Activated CD8-positive, alpha-beta memory T cell treated with anti-CD3 and anti-CD28 coated beads, Interleukin-2, amount 50 U/mL, for 1 hour (primary cell): ENCODE results near the gene TRHDE.

Experiments used
- DNase-seq: peaks from one replicate; pipeline ENCODE4 v3.0.0-alpha.2; 2020; ENCODE audit errors: extremely low read depth

TRHDE gene

DNA sequence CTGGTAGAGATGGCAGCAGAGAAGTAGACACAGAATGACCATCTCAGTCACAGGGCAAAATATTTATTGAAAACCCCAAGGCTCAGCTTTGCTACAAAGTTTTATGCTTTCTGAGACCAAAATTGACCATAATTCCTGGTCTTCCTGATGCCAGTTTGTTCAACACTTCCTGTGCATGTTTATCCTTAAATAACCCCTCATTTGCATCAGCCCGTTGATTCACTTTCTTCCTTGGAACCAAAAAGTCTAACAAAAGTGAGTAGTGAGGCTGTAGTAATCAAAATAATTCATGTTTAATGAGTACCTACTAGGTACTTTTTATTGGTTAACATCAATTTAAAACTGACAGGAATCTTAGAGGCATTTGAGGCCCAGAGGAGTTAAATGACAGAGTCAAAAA is 51.7 kb downstream of the TRHDE start:
- DNase-seq: no peak

DNA sequence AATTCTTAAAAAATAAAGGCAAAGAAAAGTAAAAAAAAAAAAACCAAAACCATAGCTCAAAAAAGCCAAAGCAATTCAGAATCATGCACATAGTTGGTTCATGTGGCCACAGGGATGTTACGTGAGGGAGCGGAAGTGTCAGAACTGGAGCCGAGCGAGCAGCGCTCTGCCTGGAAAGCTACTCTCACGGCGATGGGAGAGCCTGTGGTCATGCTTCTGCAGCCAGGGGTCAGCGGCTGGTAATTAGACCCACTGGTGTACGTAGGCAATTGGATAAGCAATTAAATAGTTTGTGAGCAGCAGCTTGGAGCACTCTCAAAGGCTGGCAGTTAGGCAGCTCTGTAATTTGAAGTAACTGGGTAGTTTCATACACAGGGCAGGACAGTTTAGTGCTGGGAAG is 58.1 kb downstream of the TRHDE start:
- no peak for DNase-seq

DNA sequence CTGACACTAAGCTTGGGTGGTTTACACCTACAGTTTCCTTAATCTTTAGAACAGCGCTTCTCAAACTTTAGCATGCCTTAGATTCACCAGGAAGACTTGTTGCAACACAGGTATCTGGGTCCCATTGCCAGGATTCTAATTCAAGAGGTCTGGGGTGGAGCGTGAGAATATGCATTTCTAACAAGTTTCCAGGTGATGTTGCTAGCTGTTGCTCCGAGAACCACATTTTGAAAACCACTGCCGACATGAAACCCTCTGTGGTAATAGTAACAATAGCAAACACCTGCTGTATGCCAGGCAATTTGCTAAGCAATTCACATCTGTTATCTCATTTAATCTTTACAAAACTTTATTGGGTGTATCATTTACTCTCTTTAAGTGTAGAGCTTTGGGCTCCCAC is 58.6 kb downstream of the TRHDE start:
- no peak for DNase-seq

DNA sequence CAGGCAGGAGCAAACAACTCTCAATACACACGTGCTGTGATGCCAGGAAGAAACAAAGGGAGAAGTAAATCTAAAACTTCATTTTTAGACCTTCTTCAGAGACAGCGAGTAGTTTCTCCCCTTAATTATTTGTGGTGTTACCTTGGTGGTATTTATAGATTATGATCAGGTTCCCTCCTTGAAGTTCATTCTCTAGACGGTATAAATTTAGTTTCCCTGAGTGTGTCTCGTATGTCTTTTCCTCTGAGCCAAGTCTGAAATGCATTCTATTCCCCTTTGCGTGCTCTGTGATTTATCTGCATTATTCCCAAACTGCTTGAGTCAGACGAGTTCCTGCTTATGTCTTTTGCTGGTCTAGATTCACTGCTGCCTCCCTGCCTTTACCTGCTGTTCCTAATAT is 65.2 kb downstream of the TRHDE start:
- no peak for DNase-seq

DNA sequence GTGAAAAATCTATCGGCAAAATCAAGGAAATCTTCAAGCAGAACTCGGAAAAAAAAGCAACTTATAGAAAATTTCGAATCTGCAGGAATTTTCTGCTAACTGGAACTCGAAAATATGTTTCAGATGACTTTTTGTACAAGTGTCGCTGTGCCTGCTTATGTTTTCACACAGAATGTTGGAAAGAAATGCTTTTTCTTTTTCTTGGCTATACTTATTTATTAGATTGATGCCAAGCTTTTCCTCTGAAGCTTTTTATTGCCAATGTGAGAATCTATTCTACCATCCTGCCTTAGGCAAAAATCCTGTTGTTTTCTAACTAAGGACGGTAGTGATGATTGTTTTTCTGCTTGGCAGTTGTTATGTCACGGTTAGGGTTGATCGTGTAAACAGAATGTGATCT is 65.8 kb downstream of the TRHDE start:
- no peak for DNase-seq

DNA sequence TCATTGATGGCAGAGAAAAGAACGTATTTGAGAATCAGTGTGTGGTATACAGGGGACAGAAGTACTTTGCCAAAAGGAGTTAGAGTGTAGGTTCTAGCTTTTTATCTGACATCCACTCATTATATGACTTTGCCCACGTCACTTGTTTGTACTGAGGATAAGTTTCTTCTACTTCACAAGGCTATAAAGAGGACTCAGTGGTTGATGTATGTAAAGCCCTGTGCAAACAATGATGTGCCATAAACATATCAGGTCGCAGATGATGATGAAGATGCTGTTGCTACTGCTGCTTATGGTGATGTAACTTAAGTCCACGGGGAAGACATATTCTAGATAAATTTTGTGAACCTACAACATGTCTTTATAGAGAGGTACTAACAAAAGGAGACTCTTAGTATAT is 66.3 kb downstream of the TRHDE start:
- no peak for DNase-seq

DNA sequence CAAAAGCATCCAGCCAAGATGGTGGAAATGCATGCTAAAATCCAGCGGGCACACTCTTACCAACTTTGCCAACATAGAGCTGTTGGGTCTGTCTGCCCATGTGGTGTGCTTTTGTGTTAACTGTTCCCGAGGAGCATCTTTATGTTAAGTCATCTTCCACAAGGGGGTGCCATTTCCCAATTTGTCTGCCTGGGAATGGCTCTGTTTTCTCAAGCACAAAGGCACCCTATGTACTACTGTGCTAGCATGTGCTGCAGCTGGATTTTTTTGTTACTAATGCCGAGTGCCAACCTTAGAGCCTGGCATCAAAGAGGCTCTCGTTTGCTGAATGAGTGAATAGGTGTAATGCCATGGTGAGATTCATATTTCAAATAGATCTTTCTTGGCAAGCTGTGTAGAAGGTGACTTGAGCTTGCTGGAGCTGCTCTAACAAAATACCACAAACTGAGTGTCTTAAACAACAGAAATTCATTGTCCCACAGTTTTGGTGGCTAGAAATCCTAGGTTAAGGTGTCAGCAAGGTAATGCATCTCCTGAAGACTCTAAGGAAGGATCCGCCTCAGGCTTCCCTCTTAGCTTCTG is 74.3 kb downstream of the TRHDE start:
- no peak for DNase-seq

DNA sequence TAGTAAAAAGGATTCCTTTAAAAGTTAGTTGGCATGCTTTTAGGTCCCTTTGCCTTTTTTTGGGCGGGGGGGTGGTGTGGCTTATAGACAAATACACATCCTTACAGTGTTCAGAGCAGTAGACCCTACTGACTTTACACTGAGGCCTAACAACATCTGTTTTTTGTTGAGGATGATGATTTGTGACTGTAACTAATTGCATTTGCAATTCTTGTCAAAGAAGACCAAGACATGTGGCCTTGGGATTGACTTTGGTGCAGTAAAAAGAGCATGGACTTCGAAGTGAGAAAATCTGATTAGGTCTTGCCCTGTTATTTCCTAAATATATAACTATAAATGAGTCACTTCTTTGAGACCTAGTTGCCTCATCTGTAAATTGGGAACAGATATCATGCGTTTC is 77.3 kb downstream of the TRHDE start:
- no peak for DNase-seq

DNA sequence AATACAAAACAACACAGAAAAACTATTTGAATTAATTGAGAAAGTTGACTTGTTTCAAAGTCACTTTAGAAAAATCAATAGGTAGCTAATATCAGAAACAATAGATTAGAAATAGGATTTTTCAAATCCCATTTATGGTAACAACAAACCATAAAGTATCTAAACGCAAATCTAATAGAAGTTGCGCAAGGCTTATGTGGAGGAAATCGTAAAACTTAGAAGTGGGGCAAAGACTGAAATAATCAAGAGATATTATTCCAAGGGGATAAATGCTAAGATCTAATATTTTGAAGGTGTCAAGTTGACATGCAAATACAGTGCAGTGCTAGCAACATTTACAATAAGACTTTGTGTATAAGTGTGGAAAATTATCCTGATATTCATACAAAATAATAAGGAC is 87.2 kb downstream of the TRHDE start:
- DNase-seq: no peak

DNA sequence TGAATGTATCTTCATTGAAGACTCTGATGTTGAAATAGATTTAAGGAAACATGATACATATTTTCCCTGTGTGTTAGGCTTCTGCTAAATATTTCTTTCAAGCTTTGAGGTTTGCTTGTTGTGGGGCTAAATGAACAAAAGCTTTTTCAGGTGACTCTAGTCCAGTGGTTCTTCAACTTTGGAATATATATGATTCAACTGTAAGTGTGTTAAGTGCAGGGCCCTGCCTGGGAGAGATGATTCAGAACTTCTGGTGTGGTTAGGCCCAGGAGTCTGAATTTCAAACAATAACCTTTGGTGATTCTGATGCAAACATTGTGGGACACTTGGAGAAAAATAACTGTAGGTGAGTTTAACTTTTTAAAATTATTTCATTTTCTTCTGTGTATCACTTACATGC is 93.0 kb downstream of the TRHDE start:
- DNase-seq: no peak

DNA sequence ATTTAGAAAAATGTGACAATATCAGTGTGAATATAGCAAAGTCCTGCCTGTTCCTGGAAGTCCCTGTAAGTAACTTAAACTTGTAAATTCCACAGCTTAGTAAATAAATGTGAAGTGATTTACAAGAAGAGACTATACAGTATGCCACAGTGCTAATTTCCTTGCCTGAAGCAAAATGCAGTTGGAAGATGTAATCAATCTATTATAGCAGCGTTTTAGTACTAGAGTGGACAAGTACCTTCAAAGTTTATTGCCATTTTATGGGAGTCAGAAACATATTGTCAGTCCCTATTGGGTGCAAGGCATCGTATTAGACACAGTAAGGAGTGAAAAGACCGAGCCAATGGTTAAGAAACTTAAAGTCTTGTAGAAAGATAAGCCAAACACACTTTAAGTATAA is 94.1 kb downstream of the TRHDE start:
- DNase-seq: no peak

DNA sequence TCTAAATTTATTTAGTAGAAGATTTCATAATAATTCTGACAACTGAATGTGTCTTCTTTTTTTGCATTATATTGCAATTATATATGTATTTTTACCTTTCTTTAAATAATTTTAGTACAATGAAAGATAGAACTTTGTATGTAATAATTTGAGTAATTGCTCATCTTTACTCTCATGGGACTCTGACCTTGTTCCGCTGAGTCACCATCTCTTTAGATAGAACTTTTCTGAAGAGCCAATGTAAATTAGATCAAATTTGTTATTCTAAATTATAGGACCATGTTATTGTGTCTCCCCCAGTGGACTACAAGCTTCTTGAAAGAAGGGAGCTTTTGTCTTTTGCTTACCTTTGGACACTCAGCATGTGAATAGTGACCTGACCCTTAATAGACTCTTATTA is 96.1 kb downstream of the TRHDE start:
- DNase-seq: no peak

DNA sequence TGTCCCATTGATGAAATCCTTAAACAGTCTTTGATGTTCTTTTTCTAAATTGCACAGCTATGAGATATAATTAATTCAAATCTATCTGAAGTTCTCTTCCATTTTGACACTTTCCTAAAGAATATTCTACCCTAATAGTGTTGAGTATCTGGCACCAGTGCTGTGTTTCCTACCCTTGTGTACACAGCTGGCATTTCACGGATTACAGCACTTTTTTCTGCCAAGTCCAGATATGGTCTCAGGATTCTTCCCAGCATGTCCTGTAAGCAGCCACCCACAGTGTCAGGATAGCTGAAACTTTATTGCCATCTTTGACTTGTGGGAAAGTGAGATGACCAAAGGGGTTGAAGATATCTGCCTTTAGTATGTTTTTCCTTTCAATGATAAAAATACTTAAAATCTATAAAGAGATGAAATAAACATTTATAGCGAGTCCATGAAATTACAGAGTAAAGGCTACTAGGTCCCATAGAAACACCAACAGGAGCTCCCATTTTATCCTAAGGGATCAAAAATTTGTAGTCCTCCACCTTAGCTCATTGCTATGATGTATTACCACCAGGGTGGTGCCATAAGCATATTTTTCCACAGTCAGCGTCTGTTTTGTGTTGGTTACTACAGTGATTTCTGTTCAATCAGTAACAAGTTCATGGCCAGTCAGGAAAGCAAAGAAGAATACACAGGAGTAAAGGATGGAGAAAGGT is 96.7 kb downstream of the TRHDE start:
- no peak for DNase-seq

DNA sequence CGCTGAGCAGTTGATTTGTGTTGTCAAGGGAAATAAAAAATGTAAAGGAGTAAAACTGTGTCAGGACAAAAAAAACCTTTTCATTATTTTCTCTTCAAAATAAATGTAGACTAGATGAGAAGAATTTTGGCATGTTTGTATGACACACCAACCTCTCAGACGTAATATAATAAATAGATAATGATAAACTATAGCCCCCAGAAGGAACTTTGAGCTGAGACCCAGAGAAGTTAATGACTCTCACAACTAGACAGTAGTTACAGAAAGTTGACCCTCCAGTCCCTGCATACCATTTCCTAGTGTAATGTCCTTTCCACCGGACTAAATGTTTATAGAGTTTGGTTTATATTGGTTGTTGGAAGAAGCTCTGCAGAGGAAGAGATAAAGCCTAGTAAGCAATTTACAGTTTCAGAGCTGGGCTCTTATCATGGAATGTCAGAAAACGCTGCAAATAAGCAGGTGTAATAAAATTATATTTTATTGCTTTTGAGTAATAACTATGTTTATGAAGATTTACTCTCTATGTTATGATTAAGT is 97.3 kb downstream of the TRHDE start:
- DNase-seq: no peak

DNA sequence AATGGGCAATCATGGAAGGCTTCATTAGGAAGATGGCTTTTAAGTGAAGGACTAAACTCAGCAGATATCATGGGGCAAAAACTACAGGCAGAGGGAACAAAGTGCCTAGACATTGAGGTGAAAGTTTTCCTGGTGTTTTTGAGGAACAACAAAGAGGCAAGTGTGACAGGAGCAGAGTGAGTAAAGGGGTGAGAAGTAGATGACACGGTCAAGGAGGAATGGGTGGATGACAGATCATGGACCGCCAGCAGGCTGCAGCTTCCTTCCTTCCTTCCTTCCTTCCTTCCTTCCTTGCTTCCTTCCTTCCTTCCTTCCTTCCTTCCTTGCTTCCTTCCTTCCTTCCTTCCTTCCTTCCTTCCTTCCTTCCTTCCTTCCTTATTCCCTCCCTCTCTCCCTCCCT is 108.3 kb downstream of the TRHDE start:
- DNase-seq: no peak

DNA sequence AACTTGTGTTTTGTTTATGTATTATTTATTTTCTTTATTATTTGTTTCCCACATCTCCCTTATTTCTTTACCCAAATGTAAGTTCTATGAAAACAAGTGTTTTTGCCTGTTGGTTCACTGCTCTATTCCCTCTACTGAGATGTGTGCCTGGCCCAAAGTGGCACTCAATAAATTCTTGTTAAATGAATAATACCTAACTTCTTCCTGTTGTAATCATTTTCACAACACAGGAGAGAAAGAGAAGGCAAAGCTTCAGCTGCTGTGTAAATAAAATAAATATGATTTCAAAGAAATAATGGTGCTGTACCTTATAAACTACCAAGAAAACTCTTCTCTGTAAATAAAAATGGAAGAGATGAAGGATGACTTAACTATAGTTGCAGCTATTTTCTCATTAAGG is 116.2 kb downstream of the TRHDE start:
- DNase-seq: no peak

DNA sequence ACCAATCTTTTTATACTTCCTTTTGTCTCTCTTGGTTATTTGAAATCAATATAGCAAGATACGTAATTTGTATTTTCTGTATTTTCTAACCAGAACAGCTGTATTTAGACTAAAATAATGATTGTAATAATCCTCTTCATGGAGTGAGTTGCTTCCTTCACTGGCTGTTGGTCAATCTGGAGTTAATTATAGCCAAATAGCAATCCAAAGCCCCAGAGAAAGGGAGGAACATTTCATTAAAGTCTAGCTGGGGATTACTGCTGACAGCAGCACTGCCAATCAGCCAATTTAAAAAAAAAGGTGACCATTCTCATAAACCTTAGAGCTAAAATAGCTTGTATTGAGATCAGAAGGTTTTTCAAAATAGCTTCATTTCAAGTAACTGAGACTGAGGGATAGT is 118.0 kb downstream of the TRHDE start:
- DNase-seq: no peak

DNA sequence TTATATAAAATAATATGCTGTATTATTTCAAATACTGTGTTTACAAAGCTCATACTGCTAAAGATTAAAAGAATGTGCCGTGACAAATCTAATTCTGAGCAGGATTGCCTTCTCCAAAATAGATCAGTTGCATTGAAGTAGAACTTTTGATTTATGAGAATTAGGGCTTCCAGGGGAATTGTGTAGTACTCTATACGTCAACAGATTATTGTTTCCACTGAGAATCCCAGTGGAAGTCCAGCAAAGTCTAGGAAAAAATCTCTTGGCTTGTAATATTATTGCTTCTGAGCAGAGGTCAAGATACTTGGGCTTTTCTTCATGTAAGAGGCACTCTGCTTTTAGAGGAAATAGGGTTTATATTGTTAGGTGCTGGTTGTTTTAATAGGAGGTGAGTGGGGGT is 133.9 kb downstream of the TRHDE start:
- DNase-seq: no peak

DNA sequence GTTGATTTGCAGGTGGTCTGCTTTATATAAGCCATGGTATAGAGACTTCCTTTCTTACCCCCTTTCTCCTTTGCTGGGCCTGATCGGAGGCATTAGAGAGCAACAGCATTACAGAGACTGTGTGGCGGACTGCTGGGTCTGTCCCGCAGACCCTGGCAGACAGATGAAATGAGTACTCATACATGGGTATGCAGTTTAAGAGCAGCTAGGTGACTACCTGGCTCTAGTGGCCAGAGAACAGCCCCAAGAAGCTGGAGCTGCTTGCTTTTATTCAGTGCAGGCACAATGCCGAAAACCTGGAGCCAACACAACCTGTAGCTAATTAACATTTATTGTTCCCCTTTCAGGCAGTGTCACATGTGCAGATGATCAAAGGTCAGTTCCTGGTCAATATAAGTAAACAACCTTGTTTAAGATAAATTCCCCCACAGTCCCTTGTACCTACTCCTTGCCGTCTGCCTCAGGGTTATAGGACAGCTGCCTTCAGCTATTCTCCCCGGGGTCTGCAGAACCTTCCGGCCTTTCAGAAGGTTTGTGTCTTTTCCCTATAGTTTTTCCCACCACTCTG is 160.0 kb downstream of the TRHDE start:
- DNase-seq: no peak

DNA sequence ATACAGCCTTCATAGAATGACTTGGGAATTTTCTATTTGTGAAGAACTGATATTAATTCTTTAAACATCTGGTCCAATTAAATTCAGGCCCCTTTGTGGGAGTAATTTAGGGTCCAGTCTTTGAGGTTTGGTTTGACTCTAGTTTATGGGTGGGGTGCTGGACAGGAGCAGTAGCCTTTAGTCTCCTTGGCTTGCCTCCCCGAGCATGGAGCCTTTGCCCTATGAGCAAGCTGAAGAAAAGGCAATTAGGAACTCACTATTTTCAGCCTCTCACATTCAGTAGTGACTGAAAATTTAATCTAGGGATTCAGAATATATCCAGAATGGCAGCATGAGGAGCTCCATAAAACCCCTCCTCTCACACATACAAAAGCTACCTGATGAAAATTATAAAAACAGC is 161.1 kb downstream of the TRHDE start:
- DNase-seq: no peak

DNA sequence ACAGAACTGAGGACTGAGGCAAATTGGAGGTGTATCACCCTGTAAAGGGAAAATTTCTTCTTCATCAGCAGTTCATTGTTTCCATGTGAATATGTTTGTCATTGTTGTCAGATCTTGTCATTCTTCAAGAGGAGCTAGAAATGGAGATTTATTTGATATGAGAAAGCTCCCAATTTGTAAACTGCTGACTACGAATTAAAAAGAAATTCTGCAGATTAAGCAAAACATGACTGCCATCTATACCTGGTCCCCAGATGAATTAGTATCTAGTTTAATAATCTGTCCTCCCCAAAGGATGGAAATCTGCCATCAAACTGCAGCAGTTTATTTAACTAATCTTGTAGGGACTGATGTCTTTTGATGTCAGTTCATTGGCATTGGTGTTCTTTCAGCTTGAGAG is 162.8 kb downstream of the TRHDE start:
- DNase-seq: no peak

DNA sequence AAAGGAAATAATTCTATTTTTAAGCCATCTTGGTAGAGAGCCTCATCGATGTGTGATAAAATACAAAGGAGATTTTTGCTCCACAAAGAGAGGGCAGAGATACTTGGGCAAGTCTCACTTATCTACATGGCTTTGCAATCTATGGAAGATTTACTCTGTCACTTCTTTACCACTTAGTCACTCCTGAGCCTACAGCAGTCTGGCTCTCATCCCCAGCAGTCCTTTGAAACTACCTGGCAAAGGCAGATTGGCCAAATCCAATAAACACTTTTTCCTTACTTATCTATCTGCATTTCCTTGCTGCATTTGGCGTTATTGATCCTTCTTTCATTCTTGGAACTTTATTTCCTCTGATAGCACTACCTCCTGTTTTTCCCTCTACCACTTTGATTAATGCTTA is 170.0 kb downstream of the TRHDE start:
- no peak for DNase-seq

DNA sequence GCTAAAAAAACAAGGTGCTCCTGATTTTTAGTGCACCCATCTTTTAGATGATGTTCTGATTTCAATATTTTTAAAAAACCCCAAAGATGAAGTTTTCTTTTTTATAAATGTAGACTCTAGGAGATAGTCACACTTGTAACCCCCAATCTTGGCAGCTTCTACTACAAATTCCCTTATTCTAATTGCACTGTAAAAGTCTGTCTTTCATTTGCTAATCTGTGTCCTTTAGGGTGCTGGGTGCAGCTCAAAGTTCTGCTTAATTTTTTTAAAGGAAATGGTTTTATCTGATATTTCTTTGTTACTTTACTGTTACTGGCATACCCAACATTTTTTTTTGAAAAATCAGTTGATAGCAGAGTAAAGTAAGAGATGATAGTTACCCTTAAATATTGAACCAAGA is 172.0 kb downstream of the TRHDE start:
- no peak for DNase-seq

DNA sequence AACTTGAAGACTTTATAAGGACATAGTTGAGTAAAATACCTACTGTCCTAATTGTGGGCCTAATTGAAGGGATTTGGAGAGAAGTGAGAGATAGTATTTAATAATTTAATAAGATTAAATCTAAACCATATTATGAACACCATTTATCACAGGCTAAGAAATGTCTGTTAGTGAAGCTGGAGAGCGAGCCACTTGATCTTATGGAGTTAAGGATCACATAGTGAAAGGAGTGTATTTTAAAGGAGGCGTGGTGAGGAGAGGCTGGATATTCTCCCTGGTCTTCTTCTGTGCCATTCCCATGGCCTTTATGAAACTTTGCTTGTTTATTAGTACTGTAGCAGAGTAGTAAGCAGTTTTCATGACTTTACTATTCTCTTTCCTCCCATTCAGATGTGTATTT is 172.4 kb downstream of the TRHDE start:
- DNase-seq: no peak
